C4-2B (cell line): ENCODE measurements around the gene EBP.

Experiments
- ZFX ChIP-seq: fragments of 450-650 bp; IDR thresholded peaks from 2 replicates; pipeline ENCODE4 v1.6.1; 2017
- TF ChIP-seq, protein P1 (sequence below): fragments of 450-650 bp; conservative IDR thresholded peaks from 2 replicates; pipeline ENCODE4 v1.5.1; 2017; ENCODE audit warnings: mild to moderate bottlenecking

DNA sequence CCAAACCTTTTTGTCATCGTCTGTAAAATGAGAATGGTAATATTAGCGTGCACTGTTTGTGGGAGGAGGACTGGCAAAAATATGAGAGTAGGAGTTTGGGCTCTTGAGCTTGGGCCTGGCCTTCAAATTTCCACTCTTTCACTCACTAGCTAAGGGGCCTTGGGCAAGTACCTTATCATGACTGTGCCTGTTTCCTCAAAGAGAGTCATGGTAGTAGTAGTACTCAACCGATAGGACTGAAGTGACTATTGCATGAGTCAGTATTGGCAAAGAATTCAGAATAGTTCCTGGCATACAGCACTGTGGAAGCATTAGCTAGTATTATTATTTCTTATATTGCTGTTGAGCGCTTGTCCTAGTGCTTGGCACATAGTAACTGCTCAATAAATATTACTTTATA, 36.7 kb downstream of the EBP start:
- TF ChIP-seq, protein P1, sequence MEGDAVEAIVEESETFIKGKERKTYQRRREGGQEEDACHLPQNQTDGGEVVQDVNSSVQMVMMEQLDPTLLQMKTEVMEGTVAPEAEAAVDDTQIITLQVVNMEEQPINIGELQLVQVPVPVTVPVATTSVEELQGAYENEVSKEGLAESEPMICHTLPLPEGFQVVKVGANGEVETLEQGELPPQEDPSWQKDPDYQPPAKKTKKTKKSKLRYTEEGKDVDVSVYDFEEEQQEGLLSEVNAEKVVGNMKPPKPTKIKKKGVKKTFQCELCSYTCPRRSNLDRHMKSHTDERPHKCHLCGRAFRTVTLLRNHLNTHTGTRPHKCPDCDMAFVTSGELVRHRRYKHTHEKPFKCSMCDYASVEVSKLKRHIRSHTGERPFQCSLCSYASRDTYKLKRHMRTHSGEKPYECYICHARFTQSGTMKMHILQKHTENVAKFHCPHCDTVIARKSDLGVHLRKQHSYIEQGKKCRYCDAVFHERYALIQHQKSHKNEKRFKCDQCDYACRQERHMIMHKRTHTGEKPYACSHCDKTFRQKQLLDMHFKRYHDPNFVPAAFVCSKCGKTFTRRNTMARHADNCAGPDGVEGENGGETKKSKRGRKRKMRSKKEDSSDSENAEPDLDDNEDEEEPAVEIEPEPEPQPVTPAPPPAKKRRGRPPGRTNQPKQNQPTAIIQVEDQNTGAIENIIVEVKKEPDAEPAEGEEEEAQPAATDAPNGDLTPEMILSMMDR: no peak
- no peak for TF ChIP-seq ZFX
